Measurements from ENCODE around the gene GFOD2. TPM values are rescaled to one million over a fixed set of nuclear protein-coding genes. Genes with fewer than 3 reads are reported as not detected.
A peak's percentile ranks its signal among the peaks of the same experiment; 100 is the strongest.

The GFOD2 gene
- total RNA-seq, 4 donors from 2014 or later: 21.9 to 32.2 (median 24.3) TPM

- Histone ChIP-seq H3K4me1 (peaks cover 0 to 9% (median 5%) of the 10 kb centered on the region in 4 donors), H3K27ac (no peak overlapping the region), H3K4me3 (no peak overlapping the region), H3K27me3 (no peaks in the 10 kb centered on the region), H3K36me3 (no peaks in the 10 kb centered on the region), H3K9me3 (no peaks in the 10 kb centered on the region)
- no peak for DNase-seq
- WGBS, 2 donors (ENCODE audit: low coverage in 1 of 2): 94 to 100% methylated on average over 2 to 5 of the region's 5 CpGs
- intact Hi-C loops (cut with DNase I; ENCODE audit: low total_unique reads): no loop called here
- in situ Hi-C loops (cut with MboI; ENCODE audit: low pct_ligation_motif_present in 1 of 4, low pct_unique_long_range_greater_than_20kb in 1 of 4, low sequenced_read_pairs in 3 of 4): no loop called here
- TF ChIP-seq CTCF (IDR thresholded peaks at IDR 0.05) (no peak), POLR2A (IDR thresholded peaks at IDR 0.05) (no peak), POLR2AphosphoS5 (IDR thresholded peaks at IDR 0.05) (no peak), EP300 (IDR thresholded peaks at IDR 0.05; ENCODE audit: low read depth) (no peak)
These were observed 44.0 kb upstream of the GFOD2 start for GRCh38 chr16:67763066-67763465.

GRCh38 chr16:67762385-67762784, 43.3 kb upstream of the GFOD2 start:
- Histone ChIP-seq H3K27me3 (no peaks in the 10 kb centered on the region), H3K4me1 (peaks cover 0 to 9% (median 5%) of the 10 kb centered on the region in 4 donors), H3K4me3 (no peak overlapping the region), H3K9me3 (no peaks in the 10 kb centered on the region), H3K36me3 (no peaks in the 10 kb centered on the region), H3K27ac (no peak overlapping the region)
- in situ Hi-C loops (cut with MboI; ENCODE audit: low pct_ligation_motif_present in 1 of 4, low pct_unique_long_range_greater_than_20kb in 1 of 4, low sequenced_read_pairs in 3 of 4) (no loop called here), intact Hi-C loops (cut with DNase I; ENCODE audit: low total_unique reads) (no loop called here)
- no peak for DNase-seq
- WGBS, 2 donors (ENCODE audit: low coverage in 1 of 2): 92% methylated on average over 2 of the region's 2 CpGs; no CpG with 5 or more reads in 1 of the 2 donors
- TF ChIP-seq CTCF (IDR thresholded peaks at IDR 0.05): no peak
- no peak for TF ChIP-seq EP300 (IDR thresholded peaks at IDR 0.05; ENCODE audit: low read depth)
- no peak for TF ChIP-seq POLR2AphosphoS5 (IDR thresholded peaks at IDR 0.05)
- no peak for TF ChIP-seq POLR2A (IDR thresholded peaks at IDR 0.05)

GRCh38 chr16:67761924-67762323, 42.8 kb upstream of the GFOD2 start:
- Histone ChIP-seq H3K36me3 (no peaks in the 10 kb centered on the region), H3K9me3 (no peaks in the 10 kb centered on the region), H3K4me3 (no peak overlapping the region), H3K27me3 (no peaks in the 10 kb centered on the region), H3K4me1 (peaks cover 0 to 9% (median 5%) of the 10 kb centered on the region in 4 donors), H3K27ac (no peak overlapping the region)
- in situ Hi-C loops (cut with MboI; ENCODE audit: low pct_ligation_motif_present in 1 of 4, low pct_unique_long_range_greater_than_20kb in 1 of 4, low sequenced_read_pairs in 3 of 4) (no loop called here), intact Hi-C loops (cut with DNase I; ENCODE audit: low total_unique reads) (no loop called here)
- WGBS, 2 donors (ENCODE audit: low coverage in 1 of 2): 96% methylated on average over 1 of the region's 1 CpG; no CpG with 5 or more reads in 1 of the 2 donors
- no peak for DNase-seq
- TF ChIP-seq CTCF (IDR thresholded peaks at IDR 0.05) (no peak), POLR2A (IDR thresholded peaks at IDR 0.05) (no peak), POLR2AphosphoS5 (IDR thresholded peaks at IDR 0.05) (no peak), EP300 (IDR thresholded peaks at IDR 0.05; ENCODE audit: low read depth) (no peak)

- intact Hi-C loops (cut with DNase I; ENCODE audit: low total_unique reads): no loop called here
These were observed 41.8 kb upstream of the GFOD2 start for GRCh38 chr16:67760956-67761230.

More at GRCh38 chr16:67760956-67761230, 41.8 kb upstream of the GFOD2 start:
- H3K27ac ChIP-seq: no peak overlapping the region
- H3K4me1 ChIP-seq: peaks cover 0 to 9% (median 5%) of the 10 kb centered on the region in 4 donors
- peak; percentile 30 for DNase-seq
- no peaks in the 10 kb centered on the region for H3K36me3 ChIP-seq
- H3K9me3 ChIP-seq: no peaks in the 10 kb centered on the region
- H3K4me3 ChIP-seq: no peak overlapping the region
- H3K27me3 ChIP-seq: no peaks in the 10 kb centered on the region
- in situ Hi-C loops (cut with MboI; ENCODE audit: low pct_ligation_motif_present in 1 of 4, low pct_unique_long_range_greater_than_20kb in 1 of 4, low sequenced_read_pairs in 3 of 4): no loop called here
- TF ChIP-seq POLR2A (IDR thresholded peaks at IDR 0.05) (no peak), POLR2AphosphoS5 (IDR thresholded peaks at IDR 0.05) (no peak), EP300 (IDR thresholded peaks at IDR 0.05; ENCODE audit: low read depth) (no peak), CTCF (IDR thresholded peaks at IDR 0.05) (no peak)
- WGBS, 2 donors (ENCODE audit: low coverage in 1 of 2): 27 to 55% methylated on average over 2 to 4 of the region's 4 CpGs

All from transverse colon (tissue), 4 donors.